Transverse colon (tissue), 4 donors: ENCODE results near the gene SUGCT.

Source experiments
- CTCF ChIP-seq, 5 experiments: fragments of 200-600 bp in 3 of 5; fragments of 450-650 bp in 2 of 5; sonication (generic) in 3 of 5; IDR thresholded peaks; 1 replicate in 2 of 5; 2 replicates in 3 of 5; pipeline ENCODE4 v1.5.1; 2016 to 2017; ENCODE audit warnings: antibody characterized with exemption in 5 of 5, inconsistent platforms in 3 of 5, mild to moderate bottlenecking in 2 of 5, moderate library complexity in 1 of 5
- POLR2A ChIP-seq: fragments of 450-650 bp; IDR thresholded peaks from one replicate; pipeline ENCODE4 v1.6.1; 2016; ENCODE audit warnings: antibody characterized with exemption, mild to moderate bottlenecking, moderate library complexity
- POLR2AphosphoS5 ChIP-seq, 3 donors: sonication (generic); formaldehyde crosslinking; IDR thresholded peaks; one replicate each; pipeline ENCODE4 v1.6.1; 2016; ENCODE audit warnings: antibody characterized with exemption in 3 of 3

DNA sequence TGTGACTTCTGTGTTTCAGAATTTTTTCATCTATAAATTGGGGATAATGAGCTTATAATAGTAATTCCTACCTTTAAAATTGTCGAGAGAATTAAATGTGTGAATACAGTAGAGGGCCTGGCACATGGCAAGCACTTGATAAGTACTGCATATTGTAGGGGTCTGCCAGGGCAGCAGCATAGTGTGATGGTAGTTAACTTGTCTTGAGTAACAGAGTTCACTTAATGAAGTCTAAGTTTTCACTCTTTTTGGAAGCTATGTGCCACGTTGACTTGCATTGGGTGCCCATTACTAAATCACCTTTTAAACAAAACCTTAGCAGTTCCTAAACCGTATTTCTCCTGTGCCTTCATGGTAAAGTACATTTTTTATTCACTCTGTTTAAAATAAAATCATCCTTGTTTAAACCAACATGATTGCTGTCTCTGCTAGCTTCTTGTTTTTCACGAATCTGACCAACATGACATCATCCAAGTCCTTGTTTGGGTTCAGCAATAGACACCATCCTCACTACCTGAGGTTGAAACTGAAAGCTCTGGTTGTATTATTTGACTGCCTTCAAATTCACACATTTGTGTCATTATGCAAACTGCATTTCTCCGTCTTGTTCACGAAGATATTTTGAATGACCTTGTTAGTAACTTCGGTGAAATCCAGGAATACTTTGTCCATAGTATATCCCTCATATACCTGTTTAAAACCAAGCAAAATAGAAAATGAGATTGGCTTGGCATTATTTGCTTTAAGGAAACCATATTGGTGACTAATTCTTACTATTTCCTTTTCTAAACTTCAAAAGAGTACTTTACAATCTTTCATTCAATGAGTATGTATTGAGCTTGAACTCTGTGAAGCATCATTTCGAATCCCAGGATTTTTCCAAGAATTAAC, 340.2 kb downstream of the SUGCT start:
- TF ChIP-seq POLR2A: no peak
- no peak for TF ChIP-seq CTCF (IDR thresholded peaks at IDR 0.05)
- TF ChIP-seq POLR2AphosphoS5 (IDR thresholded peaks at IDR 0.05): no peak
